ENCODE data around the gene ANKS1A.

The ANKS1A gene

DNA sequence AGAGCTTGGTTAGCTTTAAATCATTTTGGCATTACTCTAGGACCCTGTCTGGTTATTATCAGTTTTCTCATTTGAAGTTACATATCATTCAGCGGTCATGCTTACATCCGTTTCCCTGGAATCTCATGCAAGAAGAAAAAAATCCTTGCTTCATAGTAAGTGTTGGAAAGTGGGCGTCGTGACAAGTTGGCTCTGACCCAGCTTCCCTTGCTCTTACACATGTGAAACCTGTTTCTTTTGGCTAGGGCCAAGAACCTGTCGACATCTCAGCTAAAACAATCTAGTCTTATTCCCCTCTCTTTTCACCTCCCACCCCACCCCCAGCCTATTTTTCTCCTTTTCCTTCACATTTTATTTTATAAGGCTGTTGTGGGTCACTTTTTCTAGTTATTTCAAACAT, 45.5 kb downstream of the ANKS1A start:
- Histone ChIP-seq H3K27ac (ENCODE audit: low read length) (no peak overlapping the region), H3K27me3 (ENCODE audit: control insufficient read depth, insufficient read depth, low read length) (no peaks in the 10 kb centered on the region), H3K4me3 (ENCODE audit: low read length) (no peak overlapping the region), H3K9me3 (ENCODE audit: control insufficient read depth, insufficient read depth, low read length) (no peaks in the 10 kb centered on the region), H3K4me1 (ENCODE audit: control insufficient read depth, insufficient read depth, low read length) (peaks cover 2% of the 10 kb centered on the region; the same call in 1 of the 2 replicates), H3K36me3 (ENCODE audit: control insufficient read depth, insufficient read depth, low read length) (no peaks in the 10 kb centered on the region)
- WGBS (ENCODE audit: insufficient coverage, insufficient read length), result no CpG with 5 or more reads among the region's 5 CpGs
- DNase-seq (ENCODE audit: low read depth, low spot score), result no peak

DNA sequence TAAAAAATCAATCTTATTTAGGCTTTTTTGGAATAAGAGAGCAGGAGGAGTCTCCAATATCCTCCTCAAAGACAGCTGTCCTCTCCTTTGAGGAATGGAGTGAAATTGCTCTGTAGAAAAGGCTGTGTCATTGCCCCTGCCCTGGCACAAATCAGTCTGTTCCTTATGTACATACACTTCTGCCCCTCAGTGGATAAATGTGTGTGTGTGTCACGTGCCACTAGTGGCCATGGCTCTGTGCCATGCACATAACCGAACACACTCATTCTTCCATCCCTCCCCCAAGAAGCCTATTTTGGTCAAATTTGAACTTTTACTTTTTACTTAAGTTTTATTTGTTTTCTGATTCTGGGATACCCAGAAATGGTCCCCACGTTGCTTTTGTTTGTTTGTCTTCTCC, 49.2 kb downstream of the ANKS1A start:
- DNase-seq (ENCODE audit: low read depth, low spot score), result no peak
- Histone ChIP-seq H3K4me1 (ENCODE audit: control insufficient read depth, insufficient read depth, low read length) (no peaks in the 10 kb centered on the region), H3K27ac (ENCODE audit: low read length) (no peak overlapping the region), H3K9me3 (ENCODE audit: control insufficient read depth, insufficient read depth, low read length) (no peaks in the 10 kb centered on the region), H3K36me3 (ENCODE audit: control insufficient read depth, insufficient read depth, low read length) (no peaks in the 10 kb centered on the region), H3K4me3 (ENCODE audit: low read length) (no peak overlapping the region), H3K27me3 (ENCODE audit: control insufficient read depth, insufficient read depth, low read length) (no peaks in the 10 kb centered on the region)
- no CpG with 5 or more reads among the region's 3 CpGs for WGBS (ENCODE audit: insufficient coverage, insufficient read length)

DNA sequence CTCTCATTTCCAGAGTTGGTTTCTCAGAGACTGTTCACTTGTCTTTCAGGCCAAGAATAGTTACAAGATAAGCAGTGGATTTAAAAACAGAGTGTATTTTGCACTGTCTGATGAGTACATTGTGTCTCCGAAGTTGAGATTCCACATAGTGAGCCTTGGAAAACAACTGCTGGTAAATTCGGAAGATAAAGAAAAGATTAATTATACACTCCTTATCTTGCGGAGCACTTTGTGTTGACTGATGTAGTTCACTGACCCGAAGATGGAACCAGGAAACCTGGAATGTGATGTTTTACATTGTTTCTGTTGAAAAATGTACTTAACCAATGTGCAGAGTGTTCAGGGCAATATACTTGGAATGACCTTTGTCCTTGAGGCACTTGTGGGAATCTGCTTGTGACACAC, 51.0 kb downstream of the ANKS1A start:
- no peak overlapping the region for H3K4me3 ChIP-seq (ENCODE audit: low read length)
- H3K9me3 ChIP-seq (ENCODE audit: control insufficient read depth, insufficient read depth, low read length), result no peaks in the 10 kb centered on the region
- no peaks in the 10 kb centered on the region for H3K4me1 ChIP-seq (ENCODE audit: control insufficient read depth, insufficient read depth, low read length)
- no peaks in the 10 kb centered on the region for H3K36me3 ChIP-seq (ENCODE audit: control insufficient read depth, insufficient read depth, low read length)
- H3K27me3 ChIP-seq (ENCODE audit: control insufficient read depth, insufficient read depth, low read length), result no peaks in the 10 kb centered on the region
- WGBS (ENCODE audit: insufficient coverage, insufficient read length), result no CpG with 5 or more reads among the region's 4 CpGs
- DNase-seq (ENCODE audit: low read depth, low spot score), result no peak
- no peak overlapping the region for H3K27ac ChIP-seq (ENCODE audit: low read length)

DNA sequence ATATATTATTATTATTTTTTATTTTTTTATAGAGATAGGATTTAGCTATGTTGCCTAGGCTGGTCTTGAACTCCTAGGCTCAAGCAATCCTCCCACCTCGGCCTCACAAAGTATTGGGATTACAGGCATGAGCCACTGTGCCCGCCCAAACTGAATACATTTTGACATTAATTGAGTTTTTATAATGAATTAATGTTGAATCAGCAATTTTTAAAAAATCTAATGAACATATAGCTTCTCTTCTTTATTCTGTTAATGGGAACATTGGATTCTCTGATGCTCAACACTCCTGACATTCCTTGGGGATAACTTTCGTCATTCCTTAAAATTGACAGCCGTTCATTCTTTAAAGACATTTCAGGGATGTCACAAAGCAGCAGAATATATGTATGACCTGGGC, 52.4 kb downstream of the ANKS1A start:
- Histone ChIP-seq H3K4me3 (ENCODE audit: low read length) (no peak overlapping the region), H3K4me1 (ENCODE audit: control insufficient read depth, insufficient read depth, low read length) (no peaks in the 10 kb centered on the region), H3K9me3 (ENCODE audit: control insufficient read depth, insufficient read depth, low read length) (no peaks in the 10 kb centered on the region), H3K27ac (ENCODE audit: low read length) (no peak overlapping the region), H3K36me3 (ENCODE audit: control insufficient read depth, insufficient read depth, low read length) (no peaks in the 10 kb centered on the region), H3K27me3 (ENCODE audit: control insufficient read depth, insufficient read depth, low read length) (no peaks in the 10 kb centered on the region)
- DNase-seq (ENCODE audit: low read depth, low spot score), result no peak
- WGBS (ENCODE audit: insufficient coverage, insufficient read length), result no CpG with 5 or more reads among the region's 4 CpGs

DNA sequence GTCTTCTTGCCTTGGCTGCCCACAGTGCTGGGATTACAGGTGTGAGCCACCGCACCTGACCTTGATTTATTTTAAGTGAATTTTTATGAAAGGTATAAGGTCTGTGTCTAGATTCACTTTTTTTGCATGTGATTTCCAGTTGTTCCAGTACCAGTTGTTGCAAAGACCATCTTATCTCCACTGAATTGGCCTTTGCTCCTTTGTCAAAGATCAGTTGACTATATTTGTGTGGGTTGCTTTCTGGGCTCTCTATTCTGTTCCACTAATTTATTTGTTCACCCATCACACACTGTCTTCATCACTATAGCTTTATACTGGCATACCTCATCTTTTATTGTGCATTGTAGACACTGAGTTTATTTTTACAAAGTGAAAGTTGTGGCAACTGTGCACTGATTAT, 56.3 kb downstream of the ANKS1A start:
- H3K4me3 ChIP-seq (ENCODE audit: low read length), result no peak overlapping the region
- H3K36me3 ChIP-seq (ENCODE audit: control insufficient read depth, insufficient read depth, low read length), result no peaks in the 10 kb centered on the region
- no CpG with 5 or more reads among the region's 1 CpG for WGBS (ENCODE audit: insufficient coverage, insufficient read length)
- no peaks in the 10 kb centered on the region for H3K27me3 ChIP-seq (ENCODE audit: control insufficient read depth, insufficient read depth, low read length)
- no peak overlapping the region for H3K27ac ChIP-seq (ENCODE audit: low read length)
- H3K9me3 ChIP-seq (ENCODE audit: control insufficient read depth, insufficient read depth, low read length), result no peaks in the 10 kb centered on the region
- DNase-seq (ENCODE audit: low read depth, low spot score), result no peak
- H3K4me1 ChIP-seq (ENCODE audit: control insufficient read depth, insufficient read depth, low read length), result no peaks in the 10 kb centered on the region

DNA sequence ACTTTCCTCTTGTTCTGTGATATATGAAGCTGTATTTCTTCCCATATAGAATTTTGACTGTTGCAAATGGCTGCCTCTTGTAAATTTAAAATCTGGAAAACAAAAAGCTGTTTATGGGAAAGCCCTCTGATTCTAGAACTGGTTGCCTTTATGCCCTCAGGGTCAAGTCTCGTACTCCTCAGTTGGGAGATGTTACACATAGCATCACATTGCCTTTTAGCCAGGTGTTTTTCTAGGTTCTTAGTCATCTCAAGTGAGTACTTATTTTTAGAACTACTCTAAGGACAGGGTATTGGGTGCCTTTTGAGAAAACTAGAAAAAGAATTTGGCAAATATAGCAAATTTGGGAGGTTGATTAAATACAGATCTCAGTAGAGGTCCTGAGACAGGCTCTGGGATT, 58.5 kb downstream of the ANKS1A start:
- no peak overlapping the region for H3K27ac ChIP-seq (ENCODE audit: low read length)
- H3K4me3 ChIP-seq (ENCODE audit: low read length), result no peak overlapping the region
- no CpG with 5 or more reads among the region's 1 CpG for WGBS (ENCODE audit: insufficient coverage, insufficient read length)
- H3K27me3 ChIP-seq (ENCODE audit: control insufficient read depth, insufficient read depth, low read length), result no peaks in the 10 kb centered on the region
- H3K9me3 ChIP-seq (ENCODE audit: control insufficient read depth, insufficient read depth, low read length), result no peaks in the 10 kb centered on the region
- no peak for DNase-seq (ENCODE audit: low read depth, low spot score)
- H3K4me1 ChIP-seq (ENCODE audit: control insufficient read depth, insufficient read depth, low read length), result no peaks in the 10 kb centered on the region
- H3K36me3 ChIP-seq (ENCODE audit: control insufficient read depth, insufficient read depth, low read length), result no peaks in the 10 kb centered on the region

DNA sequence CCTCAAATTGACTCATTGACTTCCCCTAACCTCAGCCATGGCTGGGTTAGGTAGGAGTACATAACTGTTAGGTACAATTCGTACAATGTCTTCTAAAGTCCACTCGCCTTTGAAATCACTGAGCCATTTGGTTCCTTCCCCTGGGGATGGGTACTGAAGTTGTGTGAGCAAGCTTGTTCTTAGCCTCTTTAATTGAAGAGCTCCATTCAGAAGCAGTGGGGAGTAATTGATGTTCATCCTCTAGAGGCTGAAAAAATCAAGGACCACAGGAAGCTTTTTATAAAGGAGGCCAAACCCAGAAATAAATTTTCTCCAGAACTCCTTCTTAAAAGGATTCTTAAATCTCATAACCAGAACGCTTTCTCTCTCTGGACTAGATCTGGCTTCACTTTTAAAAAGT, 60.6 kb downstream of the ANKS1A start:
- no CpG with 5 or more reads among the region's 3 CpGs for WGBS (ENCODE audit: insufficient coverage, insufficient read length)
- no peak for DNase-seq (ENCODE audit: low read depth, low spot score)

DNA sequence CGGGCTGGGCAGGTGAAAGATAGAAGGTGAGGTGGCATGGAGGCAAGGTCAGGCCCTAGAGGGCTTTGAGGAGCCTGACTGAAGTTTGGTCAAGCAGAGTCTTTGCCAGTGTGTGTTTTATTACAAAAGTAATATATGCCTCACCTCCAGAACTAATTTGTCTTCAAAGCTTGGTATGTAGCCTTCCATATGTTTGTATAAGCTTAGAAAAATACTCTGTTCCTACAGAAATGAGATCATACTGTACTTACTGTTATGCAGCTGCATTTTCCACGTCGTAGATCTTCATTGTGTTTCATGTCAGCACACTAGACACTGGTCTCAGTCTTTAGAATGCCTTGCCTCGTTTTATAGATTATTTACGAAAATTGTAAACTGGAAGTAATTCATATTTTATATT, 61.8 kb downstream of the ANKS1A start:
- Histone ChIP-seq H3K4me1 (ENCODE audit: control insufficient read depth, insufficient read depth, low read length) (no peaks in the 10 kb centered on the region), H3K27me3 (ENCODE audit: control insufficient read depth, insufficient read depth, low read length) (no peaks in the 10 kb centered on the region), H3K27ac (ENCODE audit: low read length) (no peak overlapping the region), H3K36me3 (ENCODE audit: control insufficient read depth, insufficient read depth, low read length) (no peaks in the 10 kb centered on the region), H3K4me3 (ENCODE audit: low read length) (no peak overlapping the region), H3K9me3 (ENCODE audit: control insufficient read depth, insufficient read depth, low read length) (no peaks in the 10 kb centered on the region)
- WGBS (ENCODE audit: insufficient coverage, insufficient read length), result no CpG with 5 or more reads among the region's 5 CpGs
- no peak for DNase-seq (ENCODE audit: low read depth, low spot score)

More for the DNA sequence above, 60.6 kb downstream of the ANKS1A start:
- no peaks in the 10 kb centered on the region for H3K27me3 ChIP-seq (ENCODE audit: control insufficient read depth, insufficient read depth, low read length)
- H3K27ac ChIP-seq (ENCODE audit: low read length), result no peak overlapping the region
- no peaks in the 10 kb centered on the region for H3K36me3 ChIP-seq (ENCODE audit: control insufficient read depth, insufficient read depth, low read length)
- no peaks in the 10 kb centered on the region for H3K9me3 ChIP-seq (ENCODE audit: control insufficient read depth, insufficient read depth, low read length)
- no peak overlapping the region for H3K4me3 ChIP-seq (ENCODE audit: low read length)
- H3K4me1 ChIP-seq (ENCODE audit: control insufficient read depth, insufficient read depth, low read length), result no peaks in the 10 kb centered on the region

DNA sequence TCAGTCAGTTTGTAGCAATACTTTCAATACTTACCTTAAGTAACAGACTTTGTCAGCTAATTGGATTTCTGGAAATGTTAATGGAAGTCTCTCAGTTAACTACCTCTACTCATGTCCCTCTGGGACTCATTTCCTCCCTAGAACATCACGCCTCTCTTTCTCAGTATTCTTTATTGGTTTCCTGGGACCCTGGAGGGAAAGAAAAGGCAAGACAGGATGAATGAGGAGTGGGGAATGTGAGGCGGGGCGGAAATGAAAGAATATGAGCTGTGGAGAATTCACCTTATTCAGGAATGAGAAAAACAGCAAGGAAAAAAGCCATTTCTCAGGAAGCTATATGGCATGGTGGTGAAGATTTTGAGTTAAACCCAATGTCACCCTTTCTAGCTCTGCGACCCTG, 62.7 kb downstream of the ANKS1A start:
- no peak for DNase-seq (ENCODE audit: low read depth, low spot score)
- H3K27me3 ChIP-seq (ENCODE audit: control insufficient read depth, insufficient read depth, low read length), result no peaks in the 10 kb centered on the region
- no peak overlapping the region for H3K27ac ChIP-seq (ENCODE audit: low read length)
- no peaks in the 10 kb centered on the region for H3K9me3 ChIP-seq (ENCODE audit: control insufficient read depth, insufficient read depth, low read length)
- no peak overlapping the region for H3K4me3 ChIP-seq (ENCODE audit: low read length)
- no peaks in the 10 kb centered on the region for H3K4me1 ChIP-seq (ENCODE audit: control insufficient read depth, insufficient read depth, low read length)
- no peaks in the 10 kb centered on the region for H3K36me3 ChIP-seq (ENCODE audit: control insufficient read depth, insufficient read depth, low read length)
- no CpG with 5 or more reads among the region's 4 CpGs for WGBS (ENCODE audit: insufficient coverage, insufficient read length)

DNA sequence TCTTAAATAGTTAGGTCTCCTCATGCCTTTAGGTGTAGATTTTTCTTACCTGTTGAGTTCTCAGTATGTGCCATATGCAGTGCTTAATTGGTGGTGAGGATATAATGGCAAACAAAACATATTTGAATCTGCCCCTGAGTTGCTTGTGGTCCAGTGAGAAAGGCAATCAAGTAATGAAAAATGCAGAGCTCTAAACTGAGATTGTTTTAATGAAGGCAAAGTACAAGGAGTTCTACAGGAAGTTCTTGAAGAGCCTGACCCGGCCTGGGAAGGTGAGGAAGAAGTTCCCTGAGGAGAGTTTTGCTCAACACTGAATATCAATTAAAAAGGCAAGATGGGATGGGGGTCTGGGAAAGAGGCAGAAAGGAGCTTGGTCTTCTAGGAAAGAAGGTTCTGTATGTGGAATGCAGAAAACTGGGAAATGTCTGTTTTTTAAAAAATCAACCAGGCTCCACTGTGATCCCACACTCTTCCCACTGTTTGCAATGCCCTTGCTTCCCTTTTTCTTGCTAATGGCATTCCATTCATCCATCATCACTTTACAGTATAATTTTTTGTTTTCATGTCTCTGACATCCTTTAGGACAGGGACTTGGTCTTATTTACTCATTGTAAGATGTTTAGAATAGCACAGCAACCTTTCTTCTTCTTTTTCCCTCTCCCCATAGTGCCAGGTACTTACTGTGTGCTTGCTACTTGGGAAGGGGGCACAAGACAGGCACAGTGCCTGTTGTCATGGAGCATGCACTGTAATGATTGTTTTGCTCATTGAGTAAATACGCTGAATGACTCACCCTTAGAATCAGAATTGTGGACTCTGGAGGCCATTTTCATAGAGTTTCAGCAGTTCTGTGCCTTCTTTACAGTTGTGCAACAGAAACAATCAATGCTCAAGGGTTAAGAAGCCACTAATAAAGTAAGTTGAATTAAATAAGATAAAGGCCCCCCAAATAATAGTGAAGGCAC, 64.3 kb downstream of the ANKS1A start:
- Histone ChIP-seq H3K9me3 (ENCODE audit: control insufficient read depth, insufficient read depth, low read length) (no peaks in the 10 kb centered on the region), H3K36me3 (ENCODE audit: control insufficient read depth, insufficient read depth, low read length) (no peaks in the 10 kb centered on the region), H3K4me3 (ENCODE audit: low read length) (no peak overlapping the region), H3K27me3 (ENCODE audit: control insufficient read depth, insufficient read depth, low read length) (no peaks in the 10 kb centered on the region), H3K4me1 (ENCODE audit: control insufficient read depth, insufficient read depth, low read length) (no peaks in the 10 kb centered on the region), H3K27ac (ENCODE audit: low read length) (no peak overlapping the region)
- WGBS (ENCODE audit: insufficient coverage, insufficient read length), result no CpG with 5 or more reads among the region's 2 CpGs
- no peak for DNase-seq (ENCODE audit: low read depth, low spot score)

DNA sequence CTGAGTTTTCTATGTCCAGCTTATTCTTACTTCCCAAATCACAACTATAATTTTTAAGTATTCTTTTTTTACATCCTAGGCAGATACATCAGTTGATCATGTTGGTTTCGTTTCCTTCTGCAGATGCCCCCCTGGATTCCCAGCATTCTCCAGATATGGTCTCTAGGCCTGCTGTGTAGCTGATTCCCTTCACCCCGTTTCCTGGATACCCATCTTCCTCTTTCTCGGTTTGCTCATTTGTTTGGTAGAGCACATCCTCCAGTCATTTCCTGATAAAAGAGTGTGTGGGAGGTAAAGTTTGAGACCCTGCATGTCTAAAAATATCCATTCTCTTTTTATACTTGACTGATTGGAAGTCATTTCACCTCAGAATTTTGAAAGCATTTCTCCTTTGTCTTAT, 66.4 kb downstream of the ANKS1A start:
- Histone ChIP-seq H3K4me1 (ENCODE audit: control insufficient read depth, insufficient read depth, low read length) (no peaks in the 10 kb centered on the region; the same call in 1 of the 2 replicates), H3K27ac (ENCODE audit: low read length) (no peak overlapping the region), H3K27me3 (ENCODE audit: control insufficient read depth, insufficient read depth, low read length) (no peaks in the 10 kb centered on the region), H3K36me3 (ENCODE audit: control insufficient read depth, insufficient read depth, low read length) (no peaks in the 10 kb centered on the region), H3K9me3 (ENCODE audit: control insufficient read depth, insufficient read depth, low read length) (no peaks in the 10 kb centered on the region), H3K4me3 (ENCODE audit: low read length) (no peak overlapping the region)
- WGBS (ENCODE audit: insufficient coverage, insufficient read length), result no CpG with 5 or more reads among the region's 3 CpGs
- DNase-seq (ENCODE audit: low read depth, low spot score), result no peak

Data from iPS DF 6.9 (cell line).